ENCODE results near the gene PHACTR1.

PHACTR1 gene

DNA sequence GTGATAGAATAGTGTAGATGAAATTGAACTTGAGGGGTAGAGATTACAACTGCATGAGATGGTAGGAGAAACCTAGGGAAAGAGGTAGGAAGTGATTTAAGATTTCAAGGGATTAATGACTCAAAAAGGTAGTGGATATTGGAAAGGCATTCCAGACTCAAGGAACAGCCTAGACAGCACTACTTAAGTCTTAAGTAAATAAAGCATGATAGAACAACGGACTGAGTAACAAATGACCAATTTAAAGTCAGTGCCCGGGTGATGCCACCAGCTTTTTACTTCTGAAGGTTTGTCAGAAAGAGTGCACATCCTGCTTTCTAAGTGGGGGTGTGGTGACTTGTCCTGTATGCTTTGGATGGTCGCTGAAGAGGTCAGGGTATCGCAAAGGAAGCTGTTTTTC is 81.8 kb downstream of the PHACTR1 start:
- Histone ChIP-seq H3K27me3 (ENCODE audit: low read depth, low read length) (no peaks in the 10 kb centered on the region; the same call in 1 of the 2 replicates), H3K36me3 (replicated peaks; ENCODE audit: low read depth, low read length) (no peaks in the 10 kb centered on the region), H3K9me3 (ENCODE audit: insufficient read depth, low read length) (no peaks in the 10 kb centered on the region), H4K20me1 (ENCODE audit: insufficient read depth, low read length) (no peaks in the 10 kb centered on the region), H3K4me2 (ENCODE audit: low read length) (no peak overlapping the region), H3K4me1 (ENCODE audit: low read length) (no peaks in the 10 kb centered on the region), H2AFZ (ENCODE audit: low read depth, low read length) (no peak overlapping the region), H3K9ac (ENCODE audit: low read length) (no peak overlapping the region), H3K27ac (ENCODE audit: low read length) (no peak overlapping the region), H3K4me3 (ENCODE audit: low read length) (no peak overlapping the region), H3K79me2 (ENCODE audit: low read length) (no peaks in the 10 kb centered on the region)
- no peak for TF ChIP-seq EZH2phosphoT487 (IDR thresholded peaks at IDR 0.05; ENCODE audit: low read depth)
- TF ChIP-seq, protein P1, sequence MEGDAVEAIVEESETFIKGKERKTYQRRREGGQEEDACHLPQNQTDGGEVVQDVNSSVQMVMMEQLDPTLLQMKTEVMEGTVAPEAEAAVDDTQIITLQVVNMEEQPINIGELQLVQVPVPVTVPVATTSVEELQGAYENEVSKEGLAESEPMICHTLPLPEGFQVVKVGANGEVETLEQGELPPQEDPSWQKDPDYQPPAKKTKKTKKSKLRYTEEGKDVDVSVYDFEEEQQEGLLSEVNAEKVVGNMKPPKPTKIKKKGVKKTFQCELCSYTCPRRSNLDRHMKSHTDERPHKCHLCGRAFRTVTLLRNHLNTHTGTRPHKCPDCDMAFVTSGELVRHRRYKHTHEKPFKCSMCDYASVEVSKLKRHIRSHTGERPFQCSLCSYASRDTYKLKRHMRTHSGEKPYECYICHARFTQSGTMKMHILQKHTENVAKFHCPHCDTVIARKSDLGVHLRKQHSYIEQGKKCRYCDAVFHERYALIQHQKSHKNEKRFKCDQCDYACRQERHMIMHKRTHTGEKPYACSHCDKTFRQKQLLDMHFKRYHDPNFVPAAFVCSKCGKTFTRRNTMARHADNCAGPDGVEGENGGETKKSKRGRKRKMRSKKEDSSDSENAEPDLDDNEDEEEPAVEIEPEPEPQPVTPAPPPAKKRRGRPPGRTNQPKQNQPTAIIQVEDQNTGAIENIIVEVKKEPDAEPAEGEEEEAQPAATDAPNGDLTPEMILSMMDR (IDR thresholded peaks at IDR 0.05; ENCODE audit: low read depth, low read length) = no peak

DNA sequence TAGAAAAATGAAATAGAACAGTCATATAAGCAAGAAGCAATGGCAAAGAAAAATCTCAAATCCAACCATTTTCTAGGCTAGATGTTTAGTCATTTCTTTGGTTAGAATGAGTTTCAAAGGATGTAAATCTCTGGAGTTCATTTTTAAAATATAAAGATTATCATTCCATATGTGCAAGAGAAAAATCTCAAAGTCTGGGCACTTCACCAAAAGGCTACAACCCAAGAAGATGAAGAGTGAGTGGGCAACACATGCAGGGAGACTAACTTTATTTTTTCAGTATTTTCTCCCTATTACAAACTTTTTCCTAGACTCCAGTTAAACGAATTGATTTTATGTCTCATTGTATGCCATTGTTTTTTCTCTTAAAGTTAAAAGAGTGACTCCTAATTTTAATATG is 83.6 kb downstream of the PHACTR1 start:
- TF ChIP-seq, protein P1 (IDR thresholded peaks at IDR 0.05; ENCODE audit: low read depth, low read length) = no peak
- no peak for TF ChIP-seq EZH2phosphoT487 (IDR thresholded peaks at IDR 0.05; ENCODE audit: low read depth)
- Histone ChIP-seq H2AFZ (ENCODE audit: low read depth, low read length) (no peak overlapping the region), H3K9ac (ENCODE audit: low read length) (no peak overlapping the region), H3K4me2 (ENCODE audit: low read length) (no peak overlapping the region), H3K79me2 (ENCODE audit: low read length) (no peaks in the 10 kb centered on the region), H3K27ac (ENCODE audit: low read length) (no peak overlapping the region), H4K20me1 (ENCODE audit: insufficient read depth, low read length) (no peaks in the 10 kb centered on the region), H3K27me3 (ENCODE audit: low read depth, low read length) (no peaks in the 10 kb centered on the region; the same call in 1 of the 2 replicates), H3K4me1 (ENCODE audit: low read length) (no peaks in the 10 kb centered on the region), H3K9me3 (ENCODE audit: insufficient read depth, low read length) (no peaks in the 10 kb centered on the region), H3K4me3 (ENCODE audit: low read length) (no peak overlapping the region), H3K36me3 (replicated peaks; ENCODE audit: low read depth, low read length) (no peaks in the 10 kb centered on the region)

DNA sequence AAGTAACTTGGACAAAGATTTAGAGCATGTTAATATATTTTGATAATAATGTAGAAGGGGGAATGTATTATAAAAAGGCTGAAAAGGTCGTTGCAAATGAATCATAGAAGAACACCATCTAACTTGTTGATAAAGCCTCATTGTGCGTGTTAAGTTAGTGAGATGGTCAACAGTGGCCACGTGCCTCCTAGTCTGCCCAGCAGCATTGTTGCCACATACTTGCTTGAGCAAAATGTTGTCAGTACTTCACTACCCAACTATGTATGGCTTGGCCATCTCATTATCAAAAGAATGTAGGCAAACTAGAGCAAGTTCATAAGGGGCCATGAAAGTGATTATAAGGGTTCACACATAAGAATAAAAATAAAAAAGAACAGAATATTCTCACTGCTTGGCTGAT is 84.6 kb downstream of the PHACTR1 start:
- no peak overlapping the region for H3K4me2 ChIP-seq (ENCODE audit: low read length)
- no peak overlapping the region for H3K9ac ChIP-seq (ENCODE audit: low read length)
- no peaks in the 10 kb centered on the region for H3K36me3 ChIP-seq (replicated peaks; ENCODE audit: low read depth, low read length)
- no peaks in the 10 kb centered on the region for H3K79me2 ChIP-seq (ENCODE audit: low read length)
- no peaks in the 10 kb centered on the region for H4K20me1 ChIP-seq (ENCODE audit: insufficient read depth, low read length)
- no peaks in the 10 kb centered on the region for H3K4me1 ChIP-seq (ENCODE audit: low read length)
- no peak overlapping the region for H3K4me3 ChIP-seq (ENCODE audit: low read length)
- TF ChIP-seq EZH2phosphoT487 (IDR thresholded peaks at IDR 0.05; ENCODE audit: low read depth) = no peak
- TF ChIP-seq, protein P1 (IDR thresholded peaks at IDR 0.05; ENCODE audit: low read depth, low read length) = no peak
- H3K27me3 ChIP-seq (ENCODE audit: low read depth, low read length) = no peaks in the 10 kb centered on the region; the same call in 1 of the 2 replicates
- H3K9me3 ChIP-seq (ENCODE audit: insufficient read depth, low read length) = no peaks in the 10 kb centered on the region
- H3K27ac ChIP-seq (ENCODE audit: low read length) = no peak overlapping the region
- no peak overlapping the region for H2AFZ ChIP-seq (ENCODE audit: low read depth, low read length)

DNA sequence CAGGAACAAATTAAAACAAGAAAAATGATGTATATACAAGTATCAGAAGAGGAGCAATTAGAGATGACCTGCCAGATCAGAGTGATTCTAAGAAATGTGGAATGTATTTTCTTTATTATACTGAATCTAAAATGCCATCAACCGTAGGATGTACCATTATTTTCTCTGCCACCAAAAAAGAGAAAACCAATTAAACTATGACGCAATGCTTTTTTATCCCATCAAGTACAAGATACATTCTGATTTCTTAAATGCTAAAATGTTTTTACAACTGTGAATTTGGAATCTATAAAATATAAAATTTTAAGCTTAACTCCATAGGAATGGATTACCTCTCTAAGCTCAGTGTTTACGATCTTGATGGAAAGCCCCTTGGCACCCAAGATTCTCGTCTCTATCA is 85.9 kb downstream of the PHACTR1 start:
- Histone ChIP-seq H3K79me2 (ENCODE audit: low read length) (no peaks in the 10 kb centered on the region), H3K36me3 (replicated peaks; ENCODE audit: low read depth, low read length) (no peaks in the 10 kb centered on the region), H3K4me1 (ENCODE audit: low read length) (no peaks in the 10 kb centered on the region), H3K4me3 (ENCODE audit: low read length) (no peak overlapping the region), H2AFZ (ENCODE audit: low read depth, low read length) (no peak overlapping the region), H4K20me1 (ENCODE audit: insufficient read depth, low read length) (no peaks in the 10 kb centered on the region), H3K27ac (ENCODE audit: low read length) (no peak overlapping the region), H3K9ac (ENCODE audit: low read length) (no peak overlapping the region), H3K27me3 (ENCODE audit: low read depth, low read length) (no peaks in the 10 kb centered on the region), H3K4me2 (ENCODE audit: low read length) (no peak overlapping the region), H3K9me3 (ENCODE audit: insufficient read depth, low read length) (no peaks in the 10 kb centered on the region)
- TF ChIP-seq, protein P1 (IDR thresholded peaks at IDR 0.05; ENCODE audit: low read depth, low read length) = no peak
- TF ChIP-seq EZH2phosphoT487 (IDR thresholded peaks at IDR 0.05; ENCODE audit: low read depth) = no peak

All from OCI-LY3 (cell line).